ENCODE results near the gene LDLRAD2. TPM values are rescaled to one million over a fixed set of nuclear protein-coding genes. Genes with fewer than 3 reads are reported as not detected.

Gene LDLRAD2
- total RNA-seq, 4 donors from 2014 or later, result 0.48 TPM; not detected in 3

GRCh38 chr1:21874328-21874727, 62.3 kb downstream of the LDLRAD2 start:
- Histone ChIP-seq H3K27me3 (no peaks in the 10 kb centered on the region), H3K36me3 (peaks cover 0 to 32% (median 0%) of the 10 kb centered on the region in 4 donors), H3K9me3 (no peaks in the 10 kb centered on the region), H3K4me1 (peaks cover 0 to 13% (median 8%) of the 10 kb centered on the region in 4 donors), H3K27ac (peak overlapping the region in 1 of 4 donors; percentile 22), H3K4me3 (no peak overlapping the region)
- 86% methylated on average over 16 of the region's 16 CpGs; no CpG with 5 or more reads in 1 of the 2 donors for WGBS, 2 donors (ENCODE audit: low coverage in 1 of 2)
- TF ChIP-seq POLR2AphosphoS5 (IDR thresholded peaks at IDR 0.05) (no peak), POLR2A (IDR thresholded peaks at IDR 0.05) (no peak), EP300 (IDR thresholded peaks at IDR 0.05; ENCODE audit: low read depth) (no peak), CTCF (IDR thresholded peaks at IDR 0.05) (no peak)
- intact Hi-C loops (cut with DNase I; ENCODE audit: low total_unique reads), result no loop called here
- no peak for DNase-seq
- in situ Hi-C loops (cut with MboI; ENCODE audit: low pct_ligation_motif_present in 1 of 4, low pct_unique_long_range_greater_than_20kb in 1 of 4, low sequenced_read_pairs in 3 of 4), result loop anchor here in 1 of 4 donors (25.0 kb wide), 1 partner anchor 88 kb away; no protein-coding TSS in a partner anchor

Other genes starting within 250 kb of the LDLRAD2 start
- gene RAP1GAP, start 142.9 kb upstream of the LDLRAD2 start, total RNA-seq, result 10 to 100 TPM; 14.1 to 37.4 (median 28.8) TPM
- gene USP48, start 29.1 kb upstream of the LDLRAD2 start, total RNA-seq, result 10 to 100 TPM; 48.4 to 87.3 (median 51.4) TPM
- 100 to 1,000 TPM; 107 to 343 (median 228) TPM for gene HSPG2, start 125.0 kb downstream of the LDLRAD2 start, total RNA-seq
- not detected for gene CELA3B, start 164.8 kb downstream of the LDLRAD2 start, total RNA-seq
- not detected for gene CELA3A, start 189.4 kb downstream of the LDLRAD2 start, total RNA-seq
- gene CDC42, start 240.4 kb downstream of the LDLRAD2 start, total RNA-seq, result 100 to 1,000 TPM; 140 to 245 (median 174) TPM